Esophagus squamous epithelium (tissue), 5 donors: Measurements from ENCODE around the gene KCNK3. TPM values are rescaled to one million over a fixed set of nuclear protein-coding genes. Genes with fewer than 3 reads are reported as not detected.

ENCODE experiments used
- DNase-seq: peaks from one replicate; lab custom pipeline; 2025; lab: John Stamatoyannopoulos, UW
- H3K27ac ChIP-seq, 4 donors: fragments of 200-600 bp; sonication (generic); one replicate each; pipeline ENCODE4 v1.5.1; 2016 to 2019; ENCODE audit warnings: mild to moderate bottlenecking in 1 of 4
- H3K27me3 ChIP-seq, 4 donors: fragments of 200-600 bp; sonication (generic); 1 replicate in 3 of 4; 2 replicates in 1 of 4; pipeline versions ENCODE4 v1.5.1 to v1.6.0; 2017 to 2021; ENCODE audit warnings: antibody characterized with exemption in 1 of 4
- H3K36me3 ChIP-seq, 3 donors: fragments of 200-600 bp; sonication (generic); one replicate each; pipeline ENCODE4 v1.5.1; 2016 to 2019
- H3K4me1 ChIP-seq, 3 donors: fragments of 200-600 bp; sonication (generic); one replicate each; pipeline ENCODE4 v1.5.1; 2017 to 2019
- H3K4me3 ChIP-seq, 4 donors: fragments of 200-600 bp; sonication (generic); 1 replicate in 3 of 4; 2 replicates in 1 of 4; pipeline ENCODE4 v1.5.1; 2016 to 2019; ENCODE audit warnings: mild to moderate bottlenecking in 2 of 4, moderate library complexity in 1 of 4
- H3K9me3 ChIP-seq, 3 donors: fragments of 200-600 bp; sonication (generic); one replicate each; pipeline ENCODE4 v1.5.1; 2016 to 2019
- CTCF ChIP-seq, 6 experiments: fragments of 450-650 bp in 4 of 6; fragments of 200-600 bp in 2 of 6; sonication (generic) in 2 of 6; IDR thresholded peaks; one replicate each; pipeline ENCODE4 v1.5.1; 2016 to 2019; ENCODE audit warnings: antibody characterized with exemption in 6 of 6, mild to moderate bottlenecking in 4 of 6, moderate library complexity in 4 of 6
- POLR2A ChIP-seq, 4 donors: fragments of 450-650 bp; IDR thresholded peaks; one replicate each; pipeline ENCODE4 v1.6.1; 2017; ENCODE audit warnings: antibody characterized with exemption in 4 of 4, mild to moderate bottlenecking in 4 of 4, moderate library complexity in 3 of 4
- WGBS, 2 donors: methylation state at CpG; one replicate each; pipeline ENCODE4 v1.1.5; 2018; 5-methylcytosine and 5-hydroxymethylcytosine counted together
- intact Hi-C: fragments of 100-400 bp; cut with DNase I; formaldehyde crosslinking; loops from one replicate; pipeline ENCODE4 v1.15.0; 2022
- total RNA-seq, 4 donors: library from RNA; depleted of rRNA; stranded (reverse); fragments of >200 nt; gene quantifications; one replicate each; pipeline ENCODE4 v1.1.0, GENCODE V29; 2016
- donor health status: DM: yes; HTN: yes; CAD: no.

The KCNK3 gene
- total RNA-seq, 4 donors from 2014 or later, result 0.66 to 1.6 (median 0.84) TPM

GRCh38 chr2:26668041-26668440, 24.5 kb upstream of the KCNK3 start:
- 64 to 66% methylated on average over 4 of the region's 4 CpGs for WGBS, 2 donors
- Histone ChIP-seq H3K27me3 (peaks cover 0 to 54% (median 0%) of the 10 kb centered on the region in 4 donors), H3K36me3 (no peaks in the 10 kb centered on the region), H3K4me3 (no peak overlapping the region), H3K27ac (no peak overlapping the region), H3K9me3 (no peaks in the 10 kb centered on the region), H3K4me1 (no peaks in the 10 kb centered on the region)
- DNase-seq, result no peak
- TF ChIP-seq POLR2A (IDR thresholded peaks at IDR 0.05) (no peak), CTCF (IDR thresholded peaks at IDR 0.05) (no peak)
- intact Hi-C loops, result no loop called here

- TF ChIP-seq CTCF (IDR thresholded peaks at IDR 0.05) (no peak), POLR2A (IDR thresholded peaks at IDR 0.05) (no peak)
- no peak for DNase-seq
- H3K4me1 ChIP-seq, result no peaks in the 10 kb centered on the region
- no peak overlapping the region for H3K4me3 ChIP-seq
- no peaks in the 10 kb centered on the region for H3K9me3 ChIP-seq
- H3K27me3 ChIP-seq, result peaks cover 0 to 61% (median 0%) of the 10 kb centered on the region in 4 donors
- intact Hi-C loops, result no loop called here
- H3K27ac ChIP-seq, result no peak overlapping the region
- WGBS, 2 donors, result 58 to 66% methylated on average over 8 of the region's 8 CpGs
- no peaks in the 10 kb centered on the region for H3K36me3 ChIP-seq
Observed at GRCh38 chr2:26668856-26669750, 23.4 kb upstream of the KCNK3 start.

- Histone ChIP-seq H3K36me3 (no peaks in the 10 kb centered on the region), H3K4me1 (no peaks in the 10 kb centered on the region), H3K4me3 (no peak overlapping the region), H3K9me3 (no peaks in the 10 kb centered on the region), H3K27me3 (peaks cover 0 to 61% (median 0%) of the 10 kb centered on the region in 4 donors), H3K27ac (no peak overlapping the region)
- TF ChIP-seq POLR2A (IDR thresholded peaks at IDR 0.05), result no peak
- no peak for TF ChIP-seq CTCF (IDR thresholded peaks at IDR 0.05)
- 29 to 36% methylated on average over 2 to 3 of the region's 3 CpGs for WGBS, 2 donors
- intact Hi-C loops, result no loop called here
- DNase-seq, result no peak
Observed at GRCh38 chr2:26670171-26670570, 22.4 kb upstream of the KCNK3 start.

- DNase-seq, result no peak
- TF ChIP-seq POLR2A (IDR thresholded peaks at IDR 0.05) (no peak), CTCF (IDR thresholded peaks at IDR 0.05) (no peak)
- Histone ChIP-seq H3K9me3 (no peaks in the 10 kb centered on the region), H3K4me3 (no peak overlapping the region), H3K27ac (no peak overlapping the region), H3K27me3 (peaks cover 0 to 56% (median 0%) of the 10 kb centered on the region in 4 donors), H3K4me1 (no peaks in the 10 kb centered on the region), H3K36me3 (no peaks in the 10 kb centered on the region)
- intact Hi-C loops, result no loop called here
- WGBS, 2 donors, result 59 to 64% methylated on average over 4 of the region's 5 CpGs
Observed at GRCh38 chr2:26670931-26671460, 21.5 kb upstream of the KCNK3 start.

GRCh38 chr2:26671691-26672090, 20.8 kb upstream of the KCNK3 start:
- Histone ChIP-seq H3K9me3 (no peaks in the 10 kb centered on the region), H3K4me1 (no peaks in the 10 kb centered on the region), H3K4me3 (no peak overlapping the region), H3K36me3 (no peaks in the 10 kb centered on the region), H3K27ac (no peak overlapping the region), H3K27me3 (peaks cover 0 to 56% (median 0%) of the 10 kb centered on the region in 4 donors)
- TF ChIP-seq CTCF (IDR thresholded peaks at IDR 0.05) (no peak), POLR2A (IDR thresholded peaks at IDR 0.05) (no peak)
- WGBS, 2 donors, result 70 to 87% methylated on average over 5 of the region's 5 CpGs
- no peak for DNase-seq
- intact Hi-C loops, result no loop called here
